SK-N-SH treated with all-trans-retinoic acid at 6 μM for 48 hours (cell line): Measurements from ENCODE around the gene CAV1.

Experiments
- ISL1 ChIP-seq: fragments of 250-450 bp; sonication (Bioruptor Pico); IDR thresholded peaks from 2 replicates; pipeline ENCODE4 v2.1.2; 2022; ENCODE audit warnings: mild to moderate bottlenecking, moderate library complexity
- RARB ChIP-seq: fragments of 250-450 bp; sonication (Bioruptor Pico); IDR thresholded peaks from 2 replicates; pipeline ENCODE4 v1.8.0; 2021; ENCODE audit warnings: mild to moderate bottlenecking, moderate library complexity
- ZFP3 ChIP-seq: fragments of 250-450 bp; sonication (Bioruptor Pico); IDR thresholded peaks from 2 replicates; pipeline ENCODE4 v1.5.0; 2020; ENCODE audit warnings: mild to moderate bottlenecking, moderate library complexity

GRCh38 chr7:116538138-116538537, 13.3 kb downstream of the CAV1 start:
- TF ChIP-seq ZFP3 (CRISPR knock-in tag) (no peak), RARB (CRISPR knock-in tag) (no peak), ISL1 (CRISPR knock-in tag) (no peak)
